HG02678 (cell line): ENCODE results near the gene NKAIN2.
"Not testable (repeated sequence)": the region's sequence is repeated elsewhere in the genome, so short reads cannot be mapped to it uniquely, and the experiment has no call there.

ENCODE experiments used
- ATAC-seq: cut with Tn5 transposase; IDR thresholded peaks from one replicate; pipeline ENCODE4 v1.9.1; 2021; ENCODE audit warnings: mild to moderate bottlenecking, moderate library complexity; ENCODE audit not compliant: unreplicated experiment

The NKAIN2 gene

GRCh38 chr6:124167249-124167648 is 363.6 kb downstream of the NKAIN2 start:
- ATAC-seq, result not testable (repeated sequence)

- ATAC-seq, result no peak
These were observed 386.6 kb downstream of the NKAIN2 start for GRCh38 chr6:124190256-124190655.

- no peak for ATAC-seq
These were observed 389.5 kb downstream of the NKAIN2 start for GRCh38 chr6:124193132-124193531.

GRCh38 chr6:124197148-124197547 is 393.5 kb downstream of the NKAIN2 start:
- ATAC-seq, result no peak

- no peak for ATAC-seq
These were observed 395.6 kb downstream of the NKAIN2 start for GRCh38 chr6:124199286-124199685.

- ATAC-seq, result no peak
These were observed 397.0 kb downstream of the NKAIN2 start for GRCh38 chr6:124200661-124201060.

GRCh38 chr6:124203101-124203811 is 399.6 kb downstream of the NKAIN2 start:
- no peak for ATAC-seq

- no peak for ATAC-seq
These were observed 400.1 kb downstream of the NKAIN2 start for GRCh38 chr6:124203812-124204167.

GRCh38 chr6:124205921-124206320 is 402.3 kb downstream of the NKAIN2 start:
- ATAC-seq, result no peak

GRCh38 chr6:124223611-124224345 is 420.1 kb downstream of the NKAIN2 start:
- ATAC-seq, result no peak

- ATAC-seq, result no peak
These were observed 422.7 kb downstream of the NKAIN2 start for GRCh38 chr6:124226396-124226795.

GRCh38 chr6:124233221-124233620 is 429.6 kb downstream of the NKAIN2 start:
- no peak for ATAC-seq

- no peak for ATAC-seq
These were observed 431.1 kb downstream of the NKAIN2 start for GRCh38 chr6:124234801-124235200.

- no peak for ATAC-seq
These were observed 434.2 kb downstream of the NKAIN2 start for GRCh38 chr6:124237911-124238310.

- ATAC-seq, result not testable (repeated sequence)
These were observed 434.7 kb downstream of the NKAIN2 start for GRCh38 chr6:124238408-124238807.

GRCh38 chr6:124254941-124255685 is 451.4 kb downstream of the NKAIN2 start:
- ATAC-seq, result no peak

GRCh38 chr6:124260337-124260736 is 456.7 kb downstream of the NKAIN2 start:
- no peak for ATAC-seq

- ATAC-seq, result no peak
These were observed 466.1 kb downstream of the NKAIN2 start for GRCh38 chr6:124269733-124270132.

- ATAC-seq, result no peak
These were observed 470.0 kb downstream of the NKAIN2 start for GRCh38 chr6:124273701-124274100.

GRCh38 chr6:124282541-124282940 is 478.9 kb downstream of the NKAIN2 start:
- ATAC-seq, result no peak

- no peak for ATAC-seq
These were observed 479.8 kb downstream of the NKAIN2 start for GRCh38 chr6:124283486-124283885.

GRCh38 chr6:124285146-124285545 is 481.5 kb downstream of the NKAIN2 start:
- ATAC-seq, result no peak
